ENCODE data around the gene RHOT1.
"Not testable (repeated sequence)": the region's sequence is repeated elsewhere in the genome, so short reads cannot be mapped to it uniquely, and the experiment has no call there.

The RHOT1 gene

GRCh38 chr17:32124985-32125847, 17.1 kb upstream of the RHOT1 start:
- DNase-seq = no peak

- DNase-seq = no peak
Observed at GRCh38 chr17:32125848-32126153, 16.5 kb upstream of the RHOT1 start.

- DNase-seq = no peak
Observed at GRCh38 chr17:32126325-32126724, 16.0 kb upstream of the RHOT1 start.

DNA sequence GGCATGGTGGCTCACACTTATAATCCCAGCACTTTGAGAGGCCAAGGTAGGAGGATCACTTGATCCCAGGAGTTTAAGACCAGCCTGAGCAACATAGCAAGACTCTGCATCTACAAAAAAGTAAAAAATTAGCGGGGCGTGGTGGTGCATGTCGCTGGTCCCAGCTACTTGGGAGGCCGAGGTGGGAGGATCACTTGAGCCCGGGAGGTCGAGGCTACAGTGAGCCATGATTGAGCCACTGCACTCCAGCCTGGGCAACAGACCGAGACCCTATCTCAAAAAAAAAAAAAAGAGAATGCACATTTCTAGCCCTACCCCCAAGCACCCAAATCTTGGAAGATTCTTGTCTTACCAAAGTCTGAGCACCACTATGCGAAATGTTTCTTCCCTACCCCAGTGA, 15.6 kb upstream of the RHOT1 start:
- DNase-seq = no peak

GRCh38 chr17:32127158-32127897, 15.0 kb upstream of the RHOT1 start:
- DNase-seq = peak; percentile 76

- DNase-seq = not testable (repeated sequence)
Observed at GRCh38 chr17:32128470-32128869, 13.8 kb upstream of the RHOT1 start.

GRCh38 chr17:32135497-32136117, 6.7 kb upstream of the RHOT1 start:
- not testable (repeated sequence) for DNase-seq

DNA sequence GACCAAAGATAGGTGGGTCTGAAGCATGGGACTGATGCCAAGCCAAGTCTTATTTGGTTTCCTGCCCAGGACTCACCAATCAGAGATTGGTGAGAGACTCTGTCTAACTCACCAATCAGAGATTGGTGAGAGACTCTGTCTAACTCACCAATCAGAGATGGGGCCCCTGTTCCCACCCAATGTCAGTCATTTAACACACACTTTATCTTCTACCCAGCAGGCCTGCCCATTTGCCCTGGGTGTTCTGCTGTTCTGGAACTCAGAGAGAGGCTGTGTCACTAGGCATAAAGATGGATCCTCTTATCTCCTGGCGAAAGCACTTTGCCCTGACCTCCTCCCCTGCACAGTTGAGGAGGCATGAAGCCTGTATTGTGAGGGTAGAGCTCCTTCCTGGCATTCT, 5.4 kb upstream of the RHOT1 start:
- no peak for DNase-seq

- not testable (repeated sequence) for DNase-seq
Observed at GRCh38 chr17:32139504-32139903, 2.8 kb upstream of the RHOT1 start.

- DNase-seq = no peak
Observed at GRCh38 chr17:32141258-32141657, 1.0 kb upstream of the RHOT1 start.

DNA sequence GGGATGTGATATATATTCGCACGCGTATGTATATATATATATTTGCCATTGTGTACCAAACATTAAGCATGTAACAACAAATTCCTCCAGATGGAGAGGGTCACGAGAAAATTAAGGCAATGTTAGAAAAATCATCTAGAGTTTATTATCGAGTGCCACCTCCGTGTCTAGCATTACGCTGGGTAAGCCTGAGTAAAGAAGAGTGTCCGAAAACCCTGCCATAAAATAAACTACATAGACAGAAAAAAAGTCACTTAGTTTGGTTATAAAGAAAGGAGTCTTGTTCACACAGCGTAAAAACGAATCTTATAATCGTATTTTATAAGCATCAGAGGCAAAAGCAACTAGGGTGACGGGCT, 644 bp upstream of the RHOT1 start:
- DNase-seq = no peak

GRCh38 chr17:32142857-32143526, 690 bp downstream of the RHOT1 start:
- peak; percentile 37 for DNase-seq

DNA sequence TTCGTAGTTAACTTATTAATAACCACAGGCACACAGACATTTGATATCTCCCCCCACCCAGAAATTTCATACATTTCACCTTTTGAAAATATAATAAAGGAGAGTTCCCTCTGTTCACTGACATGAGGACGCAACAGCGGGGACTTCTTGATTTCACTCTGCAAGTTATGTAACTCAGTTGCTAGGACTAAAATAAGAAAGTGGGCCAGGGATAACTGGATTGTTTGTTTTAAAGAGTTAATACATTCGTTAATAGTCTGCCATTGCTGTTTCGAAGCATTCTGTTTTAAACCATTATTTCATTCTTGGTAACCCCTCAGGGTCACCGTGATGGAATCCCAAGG, 1.2 kb downstream of the RHOT1 start:
- DNase-seq = no peak

DNA sequence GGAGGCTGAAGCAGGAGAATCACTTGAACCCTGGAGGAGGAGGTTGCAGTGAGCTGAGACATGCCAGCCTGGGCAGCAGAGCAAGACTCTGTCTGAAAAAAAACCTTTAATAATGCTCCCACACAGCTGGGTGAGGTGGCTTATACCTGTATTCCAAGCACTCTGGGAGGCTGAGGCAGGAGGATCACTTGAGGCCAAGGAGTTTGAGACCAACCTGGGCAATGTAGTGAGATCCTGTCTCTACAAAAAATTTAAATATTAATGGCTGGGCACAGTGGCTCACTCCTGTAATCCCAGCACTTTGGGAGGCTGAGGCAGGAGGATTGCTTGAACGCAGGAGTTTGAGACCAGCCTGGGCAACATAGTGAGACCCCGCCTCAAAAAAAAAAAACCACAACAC, 2.1 kb downstream of the RHOT1 start:
- not testable (repeated sequence) for DNase-seq

DNA sequence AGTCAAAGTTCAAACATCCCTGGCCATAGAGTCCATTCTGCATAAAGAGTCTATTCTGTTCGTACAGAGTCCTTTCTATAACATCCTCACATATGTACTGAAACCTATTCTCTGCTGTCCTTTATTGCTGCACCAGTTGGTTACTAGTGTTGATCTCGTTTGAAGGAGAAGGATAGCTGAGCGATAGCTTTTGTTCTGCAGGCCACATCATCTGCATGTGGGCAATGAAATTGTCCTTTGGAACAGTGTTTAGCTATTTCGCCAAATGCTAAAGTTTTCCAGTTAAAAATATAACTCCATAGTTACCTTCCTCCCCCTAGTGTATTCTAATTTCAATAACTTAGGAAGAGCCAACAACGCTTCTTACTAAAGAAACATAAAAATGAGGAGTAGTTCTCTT, 6.0 kb downstream of the RHOT1 start:
- DNase-seq = no peak

DNA sequence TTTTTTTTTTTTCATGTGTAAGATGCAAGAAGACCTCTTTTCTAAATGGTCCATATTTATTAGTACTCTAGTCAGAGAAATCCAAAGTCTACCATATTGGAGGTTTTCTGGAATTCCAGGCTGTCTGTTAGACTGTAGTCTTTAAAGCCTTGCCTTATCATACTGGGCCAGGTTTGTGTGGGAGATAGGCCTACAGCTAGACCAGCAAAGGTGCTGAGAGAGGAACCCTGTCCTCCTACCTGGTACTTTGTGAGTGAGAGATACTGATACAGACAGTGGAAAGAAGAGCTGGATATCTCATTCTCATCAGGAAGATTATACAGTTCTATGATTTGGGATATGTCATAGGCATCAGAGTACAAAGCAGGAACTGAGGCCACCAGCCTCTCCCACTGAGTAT, 8.1 kb downstream of the RHOT1 start:
- no peak for DNase-seq

DNA sequence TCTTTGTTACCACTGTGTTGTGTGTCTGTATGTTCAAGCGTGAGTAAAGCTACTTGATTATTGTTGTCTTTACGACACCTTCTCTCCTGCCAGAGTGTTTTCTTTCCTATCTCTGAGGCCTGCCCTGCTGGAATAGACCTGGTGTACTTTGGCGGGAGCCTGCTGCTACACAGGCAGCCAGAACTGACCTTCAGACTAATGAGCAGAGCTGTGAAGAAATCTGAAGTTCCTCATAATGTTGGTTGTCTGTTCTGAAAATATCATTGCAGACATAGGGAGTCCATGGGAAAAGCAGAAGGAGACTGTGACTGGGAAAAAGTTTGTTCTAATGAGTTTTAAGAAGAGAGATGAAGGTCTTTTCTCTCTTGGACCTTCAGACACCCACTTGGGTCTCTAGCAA, 9.8 kb downstream of the RHOT1 start:
- DNase-seq = no peak

- no peak for DNase-seq
Observed at GRCh38 chr17:32155896-32156295, 13.6 kb downstream of the RHOT1 start.

DNA sequence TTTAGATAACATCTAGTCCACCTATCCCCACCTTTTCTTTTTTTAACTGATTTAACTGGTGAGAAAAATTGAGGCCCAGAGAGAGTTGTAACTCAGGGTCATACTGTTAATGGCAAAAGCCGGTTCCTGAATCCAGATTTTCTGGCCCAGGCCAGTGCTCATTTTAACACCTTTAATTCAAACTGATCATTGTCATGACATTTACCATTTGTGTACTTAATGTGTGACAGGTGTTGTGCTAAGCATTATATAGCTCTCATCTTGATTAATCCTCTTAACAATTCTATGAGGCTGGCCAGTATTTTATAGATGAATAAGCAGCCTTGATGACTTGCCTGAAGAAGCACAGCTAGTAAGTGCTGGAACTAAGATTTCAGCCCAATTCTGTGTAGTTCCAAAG, 14.4 kb downstream of the RHOT1 start:
- DNase-seq = no peak

GRCh38 chr17:32157225-32157624, 14.9 kb downstream of the RHOT1 start:
- no peak for DNase-seq

DNA sequence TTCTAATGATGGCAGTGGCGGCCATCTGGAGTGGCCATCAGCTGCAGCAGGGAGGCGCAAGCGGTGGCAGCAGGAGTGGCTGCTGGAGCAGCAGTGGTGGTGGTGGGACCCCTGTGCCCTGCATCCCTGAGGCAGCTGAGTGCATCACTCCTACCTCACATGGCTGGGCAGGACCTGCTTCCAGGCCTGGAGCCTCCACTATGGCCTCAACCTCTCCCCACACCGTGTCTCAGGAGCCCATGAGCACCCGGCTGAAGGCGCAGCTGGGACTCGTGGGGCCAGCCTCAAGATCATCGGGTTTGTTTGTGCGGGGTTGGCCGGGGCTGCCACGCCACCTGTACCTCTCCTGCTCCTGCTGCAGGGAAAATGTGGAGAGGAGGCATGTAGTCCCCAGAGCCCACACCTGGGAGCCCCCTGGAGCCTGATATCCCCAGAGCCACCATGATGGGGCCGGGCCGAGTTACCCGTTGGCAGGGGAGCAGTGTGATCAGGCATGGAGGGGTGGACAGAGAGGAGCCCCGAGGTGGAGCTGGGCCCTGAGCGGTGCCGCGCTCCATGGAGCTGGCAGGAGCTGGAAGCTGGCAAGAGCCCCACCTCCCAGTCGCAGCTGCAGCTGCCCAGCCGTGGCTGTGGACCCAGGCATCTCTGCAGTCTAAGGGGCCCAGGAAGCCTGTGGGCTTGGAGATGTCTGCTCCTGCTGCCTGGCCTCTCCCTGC, 16.7 kb downstream of the RHOT1 start:
- DNase-seq = no peak

GRCh38 chr17:32159586-32160438, 17.5 kb downstream of the RHOT1 start:
- no peak for DNase-seq

All from activated CD4-positive, CD25-positive, alpha-beta regulatory T cell treated with anti-CD3 and anti-CD28 coated beads, Interleukin-2, amount 50 U/mL, for 72 hours (primary cell).